ENCODE results near the gene RABEPK. TPM values are rescaled to one million over a fixed set of nuclear protein-coding genes. Genes with fewer than 3 reads are reported as not detected.
"Not testable (repeated sequence)": the region's sequence is repeated elsewhere in the genome, so short reads cannot be mapped to it uniquely, and the experiment has no call there.

RABEPK gene
- total RNA-seq, 1 experiment from 2014 or later, result 28.1 TPM

DNA sequence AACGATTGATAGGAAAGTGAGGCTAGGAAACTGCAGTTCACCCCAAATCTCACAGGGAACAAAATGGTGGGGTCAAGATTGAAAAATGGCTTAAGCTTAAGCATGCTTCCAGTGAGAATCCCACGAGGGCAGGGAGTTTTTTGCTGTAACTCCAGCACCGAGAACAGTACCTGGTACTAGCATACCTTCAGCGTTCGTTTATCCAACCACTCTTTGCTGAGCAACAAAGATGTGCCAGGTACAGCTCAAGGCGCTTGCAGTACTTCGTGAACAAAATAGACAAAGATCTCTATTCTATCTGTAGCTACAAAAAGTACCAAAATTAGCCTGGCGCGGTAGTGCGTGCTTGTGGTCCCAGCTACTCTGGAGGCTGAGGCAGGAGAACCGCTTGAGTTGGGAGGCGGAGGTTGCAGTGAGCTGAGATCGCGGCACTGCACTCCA is 10.0 kb upstream of the RABEPK start:
- intact Hi-C loops (cut with micrococcal nuclease; ENCODE audit: unreplicated experiment), result loop anchor here (1.0 kb wide), 1 partner anchor 10 kb away; the partner anchor contains the start of gene RABEPK
- Histone ChIP-seq H3K4me1 (0 out of 2 replicates have a peak, but pooled peaks cover 7% of the 10 kb centered on the region), H3K9me3 (no peaks in the 10 kb centered on the region), H3K36me3 (ENCODE audit: control insufficient read depth, insufficient read depth, low read length) (no peaks in the 10 kb centered on the region), H3K4me3 (ENCODE audit: low read depth, low read length) (peak overlapping the region; percentile 86), H3K27me3 (replicated peaks; ENCODE audit: control insufficient read depth, insufficient read depth, low read length) (no peaks in the 10 kb centered on the region)
- DNase-seq, result no peak
- Mint-ChIP-seq H3K27ac (ENCODE audit: unreplicated experiment) (peak overlapping the region; percentile 95), H3K4me1 (ENCODE audit: low read depth, unreplicated experiment) (no peaks in the 10 kb centered on the region), H3K4me3 (ENCODE audit: unreplicated experiment) (peak overlapping the region; percentile 94), H3K36me3 (ENCODE audit: insufficient read depth, unreplicated experiment) (peaks cover 9% of the 10 kb centered on the region), H3K27me3 (ENCODE audit: insufficient read depth, unreplicated experiment) (no peaks in the 10 kb centered on the region), H3K9me3 (ENCODE audit: unreplicated experiment) (no peaks in the 10 kb centered on the region)
- ChIA-PET CTCF (interaction anchor here (0.6 kb wide), 1 partner anchor 14 kb away, joined by 3 read pairs; no protein-coding TSS in a partner anchor), POLR2A (interaction anchor here (0.5 to 1.3 kb wide), 5 partner anchors 9 to 329 kb away, joined by 3 to 13 read pairs (median 6); partner anchors contain the start of genes HSPA5 and RABEPK)
- BruUV-seq (replicated peaks), result no TSS peak
- TF ChIP-seq, protein P1, sequence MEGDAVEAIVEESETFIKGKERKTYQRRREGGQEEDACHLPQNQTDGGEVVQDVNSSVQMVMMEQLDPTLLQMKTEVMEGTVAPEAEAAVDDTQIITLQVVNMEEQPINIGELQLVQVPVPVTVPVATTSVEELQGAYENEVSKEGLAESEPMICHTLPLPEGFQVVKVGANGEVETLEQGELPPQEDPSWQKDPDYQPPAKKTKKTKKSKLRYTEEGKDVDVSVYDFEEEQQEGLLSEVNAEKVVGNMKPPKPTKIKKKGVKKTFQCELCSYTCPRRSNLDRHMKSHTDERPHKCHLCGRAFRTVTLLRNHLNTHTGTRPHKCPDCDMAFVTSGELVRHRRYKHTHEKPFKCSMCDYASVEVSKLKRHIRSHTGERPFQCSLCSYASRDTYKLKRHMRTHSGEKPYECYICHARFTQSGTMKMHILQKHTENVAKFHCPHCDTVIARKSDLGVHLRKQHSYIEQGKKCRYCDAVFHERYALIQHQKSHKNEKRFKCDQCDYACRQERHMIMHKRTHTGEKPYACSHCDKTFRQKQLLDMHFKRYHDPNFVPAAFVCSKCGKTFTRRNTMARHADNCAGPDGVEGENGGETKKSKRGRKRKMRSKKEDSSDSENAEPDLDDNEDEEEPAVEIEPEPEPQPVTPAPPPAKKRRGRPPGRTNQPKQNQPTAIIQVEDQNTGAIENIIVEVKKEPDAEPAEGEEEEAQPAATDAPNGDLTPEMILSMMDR (IDR thresholded peaks at IDR 0.05; ENCODE audit: insufficient read depth in 1 of 2, low read depth in 1 of 2, low read length in 1 of 2, severe bottlenecking in 1 of 2, unreplicated experiment in 1 of 2), result no peak

DNA sequence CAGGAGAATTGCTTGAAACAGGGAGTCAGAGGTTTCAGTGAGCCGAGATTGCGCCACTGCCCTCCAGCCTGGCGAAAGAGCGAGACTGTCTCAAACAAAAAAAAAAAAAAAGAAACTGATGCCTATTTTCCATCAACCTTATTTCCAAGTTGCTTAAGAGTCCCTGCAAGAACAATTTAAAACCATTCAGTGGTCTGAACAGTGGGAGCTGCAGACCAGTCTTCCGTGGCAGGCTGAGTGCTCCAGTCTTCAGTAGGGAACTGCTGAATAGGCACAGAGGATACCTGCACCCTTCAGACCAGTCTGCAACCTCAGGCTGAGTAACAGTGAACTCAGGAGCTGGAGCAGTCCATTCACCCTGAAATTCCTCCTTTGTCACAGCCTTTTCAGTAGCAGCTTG is 5.9 kb upstream of the RABEPK start:
- H3K9me3 Mint-ChIP-seq (ENCODE audit: unreplicated experiment); H3K36me3 ChIP-seq (ENCODE audit: control insufficient read depth, insufficient read depth, low read length); H3K4me3 Mint-ChIP-seq (ENCODE audit: unreplicated experiment); DNase-seq; BruUV-seq (replicated peaks); H3K27ac Mint-ChIP-seq (ENCODE audit: unreplicated experiment); H3K4me1 Mint-ChIP-seq (ENCODE audit: low read depth, unreplicated experiment); H3K36me3 Mint-ChIP-seq (ENCODE audit: insufficient read depth, unreplicated experiment); intact Hi-C loops (cut with micrococcal nuclease; ENCODE audit: unreplicated experiment); H3K4me1 ChIP-seq; H3K9me3 ChIP-seq; POLR2A ChIA-PET; H3K4me3 ChIP-seq (ENCODE audit: low read depth, low read length); H3K27me3 Mint-ChIP-seq (ENCODE audit: insufficient read depth, unreplicated experiment); H3K27me3 ChIP-seq (replicated peaks; ENCODE audit: control insufficient read depth, insufficient read depth, low read length): not testable (repeated sequence)
- CTCF ChIA-PET, result interaction anchor here (0.7 kb wide), 1 partner anchor 960 kb away, joined by 3 read pairs; no protein-coding TSS in a partner anchor

DNA sequence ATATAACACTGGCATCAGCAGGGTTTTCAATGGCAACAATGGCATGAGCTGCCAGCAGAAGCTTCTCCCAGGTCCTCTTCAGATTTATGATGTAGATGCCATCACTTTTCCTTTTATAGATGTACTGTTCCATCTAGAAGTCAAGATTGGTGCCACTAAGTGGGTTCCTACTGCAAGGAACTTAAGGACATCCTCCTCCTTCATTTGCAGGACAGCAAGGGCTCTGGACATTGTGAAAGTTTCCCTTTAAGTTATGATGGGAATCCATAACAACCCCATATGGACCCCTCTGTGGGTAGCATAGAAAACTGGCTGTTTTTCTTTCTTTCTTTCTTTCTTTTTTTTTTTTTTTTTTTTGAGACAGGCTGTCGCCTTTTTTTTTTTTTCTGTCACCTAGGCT is 4.8 kb upstream of the RABEPK start:
- H3K4me1 ChIP-seq; H3K27ac Mint-ChIP-seq (ENCODE audit: unreplicated experiment); H3K9me3 ChIP-seq; H3K4me1 Mint-ChIP-seq (ENCODE audit: low read depth, unreplicated experiment); H3K4me3 Mint-ChIP-seq (ENCODE audit: unreplicated experiment); H3K27me3 ChIP-seq (replicated peaks; ENCODE audit: control insufficient read depth, insufficient read depth, low read length); BruUV-seq (replicated peaks); H3K27me3 Mint-ChIP-seq (ENCODE audit: insufficient read depth, unreplicated experiment); DNase-seq; H3K36me3 Mint-ChIP-seq (ENCODE audit: insufficient read depth, unreplicated experiment); H3K9me3 Mint-ChIP-seq (ENCODE audit: unreplicated experiment); intact Hi-C loops (cut with micrococcal nuclease; ENCODE audit: unreplicated experiment); H3K4me3 ChIP-seq (ENCODE audit: low read depth, low read length); POLR2A ChIA-PET; H3K36me3 ChIP-seq (ENCODE audit: control insufficient read depth, insufficient read depth, low read length): not testable (repeated sequence)
- CTCF ChIA-PET, result interaction anchor here (0.6 kb wide), 1 partner anchor 70 kb away, joined by 3 read pairs; no protein-coding TSS in a partner anchor

DNA sequence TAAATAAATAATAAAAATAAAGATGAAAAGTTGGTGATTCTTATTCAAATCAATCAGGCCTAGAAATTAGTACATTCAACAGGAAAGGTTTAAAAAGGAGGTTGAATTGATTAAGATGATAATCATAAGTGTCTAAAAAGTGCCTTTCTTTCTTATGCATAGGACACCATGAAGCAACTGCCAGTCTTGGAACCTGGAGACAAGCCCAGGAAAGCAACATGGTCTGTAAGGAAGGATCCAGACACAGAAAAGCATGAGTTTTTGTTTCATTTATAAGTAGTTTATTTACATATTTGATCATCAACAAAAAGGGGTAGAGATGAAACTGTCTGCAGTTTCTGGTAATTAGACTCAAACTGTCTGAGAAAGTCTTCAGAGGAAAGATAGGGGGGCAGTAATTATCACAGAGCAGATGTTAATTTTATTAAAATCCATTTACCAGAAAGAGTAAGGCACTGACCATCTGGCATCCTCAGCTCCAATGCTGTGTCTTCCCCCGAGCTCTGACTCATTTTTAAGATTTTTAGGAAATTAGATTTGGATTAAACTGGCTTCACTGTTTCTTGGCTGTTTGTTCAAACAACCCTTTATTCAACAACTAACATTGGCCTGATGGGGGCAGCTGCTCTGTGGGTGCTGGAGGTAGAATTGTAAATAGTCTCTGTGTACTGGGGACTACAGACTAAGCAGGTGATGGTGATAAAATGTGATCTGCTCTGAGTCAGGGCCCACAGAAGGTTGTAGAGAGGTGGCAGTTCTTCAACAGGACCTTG is 2.7 kb downstream of the RABEPK start:
- intact Hi-C loops (cut with micrococcal nuclease; ENCODE audit: unreplicated experiment), result no loop called here
- TF ChIP-seq, protein P1 (IDR thresholded peaks at IDR 0.05; ENCODE audit: insufficient read depth in 1 of 2, low read depth in 1 of 2, low read length in 1 of 2, severe bottlenecking in 1 of 2, unreplicated experiment in 1 of 2), result no peak
- ChIA-PET POLR2A (interaction anchor here (0.6 kb wide), 1 partner anchor 397 kb away, joined by 5 read pairs; no protein-coding TSS in a partner anchor), CTCF (no interaction called here)
- H3K27me3 ChIP-seq (replicated peaks; ENCODE audit: control insufficient read depth, insufficient read depth, low read length), result no peaks in the 10 kb centered on the region
- no peaks in the 10 kb centered on the region for H3K27me3 Mint-ChIP-seq (ENCODE audit: insufficient read depth, unreplicated experiment)
- H3K4me1 Mint-ChIP-seq (ENCODE audit: low read depth, unreplicated experiment), result peaks cover 18% of the 10 kb centered on the region
- no peak overlapping the region for H3K4me3 Mint-ChIP-seq (ENCODE audit: unreplicated experiment)
- H3K4me1 ChIP-seq, result peaks cover 13% of the 10 kb centered on the region
- BruUV-seq (replicated peaks), result no TSS peak
- H3K9me3 ChIP-seq, result no peaks in the 10 kb centered on the region
- H3K36me3 Mint-ChIP-seq (ENCODE audit: insufficient read depth, unreplicated experiment), result peaks cover 39% of the 10 kb centered on the region
- no peaks in the 10 kb centered on the region for H3K36me3 ChIP-seq (ENCODE audit: control insufficient read depth, insufficient read depth, low read length)
- no peaks in the 10 kb centered on the region for H3K9me3 Mint-ChIP-seq (ENCODE audit: unreplicated experiment)
- H3K27ac Mint-ChIP-seq (ENCODE audit: unreplicated experiment), result no peak overlapping the region
- H3K4me3 ChIP-seq (ENCODE audit: low read depth, low read length), result no peak overlapping the region
- no peak for DNase-seq
